Activated CD4-positive, alpha-beta T cell treated with anti-CD3 and anti-CD28 coated beads, Interleukin-2, Interleukin-4, amounts not matched to agents 100 ng/mL and 50 ng/mL, durations not matched to agents 16 hours and 8 hours (primary cell): ENCODE measurements around the gene PKMYT1.

Source experiments
- DNase-seq: peaks from one replicate; pipeline ENCODE4 v3.0.0-alpha.2; 2020; ENCODE audit warnings: low spot score

The PKMYT1 gene

GRCh38 chr16:2980227-2981176 lies at the start of gene PKMYT1:
TSS of gene PKMYT1 (minus strand) at chr16:2980446. CDS start at chr16:2979657, 789 bp downstream.
- peak; percentile 93 for DNase-seq

GRCh38 chr16:3029491-3030221 lies 49.4 kb upstream of the PKMYT1 start:
- DNase-seq: peak; percentile 55

- no peak for DNase-seq
These were observed 48.6 kb upstream of the PKMYT1 start for GRCh38 chr16:3028716-3029319.

GRCh38 chr16:3027983-3028715 lies 47.9 kb upstream of the PKMYT1 start:
- DNase-seq: peak; percentile 93

- no peak for DNase-seq
These were observed 47.2 kb upstream of the PKMYT1 start for GRCh38 chr16:3027489-3027795.

GRCh38 chr16:3026609-3027488 lies 46.6 kb upstream of the PKMYT1 start:
- DNase-seq: no peak

- no peak for DNase-seq
These were observed 45.7 kb upstream of the PKMYT1 start for GRCh38 chr16:3026003-3026378.

- DNase-seq: no peak
These were observed 45.1 kb upstream of the PKMYT1 start for GRCh38 chr16:3025032-3026002.

GRCh38 chr16:3023669-3024478 lies 43.6 kb upstream of the PKMYT1 start, which contains the start of the genes HCFC1R1 and THOC6:
TSS of gene HCFC1R1 (minus strand) at chr16:3023942. CDS start at chr16:3023941, 1 bp downstream.
TSS of gene THOC6 (plus strand) at chr16:3024035. CDS start at chr16:3024327, 292 bp downstream.
- DNase-seq: peak; percentile 98

GRCh38 chr16:3023415-3023668 lies 43.1 kb upstream of the PKMYT1 start:
- no peak for DNase-seq

- DNase-seq: no peak
These were observed 42.6 kb upstream of the PKMYT1 start for GRCh38 chr16:3022684-3023414.

- DNase-seq: peak; percentile 83
These were observed 42.0 kb upstream of the PKMYT1 start for GRCh38 chr16:3022208-3022683.

- peak; percentile 67 for DNase-seq
These were observed 41.4 kb upstream of the PKMYT1 start for GRCh38 chr16:3021449-3022207.

- DNase-seq: peak; percentile 22
These were observed 40.6 kb upstream of the PKMYT1 start for GRCh38 chr16:3020604-3021448.

- peak; percentile 76 for DNase-seq
These were observed 40.0 kb upstream of the PKMYT1 start, which contains the start of gene TNFRSF12A for GRCh38 chr16:3020247-3020603. TSS of gene TNFRSF12A (plus strand) at chr16:3020368. CDS start at chr16:3020398, 30 bp downstream.

GRCh38 chr16:3019594-3020246 lies 39.5 kb upstream of the PKMYT1 start:
- no peak for DNase-seq
